Adrenal gland (tissue), 12 donors: Measurements from ENCODE around the gene C19orf47. TPM values are rescaled to one million over a fixed set of nuclear protein-coding genes. Genes with fewer than 3 reads are reported as not detected.

Experiments
- DNase-seq, 7 donors: peaks; one replicate each; pipeline ENCODE4 v3.0.0-alpha.2; 2019 to 2020
- H3K27ac ChIP-seq, 5 donors: fragments of 200-600 bp; sonication (generic) in 4 of 5; 1 replicate in 3 of 5; 2 replicates in 2 of 5; pipeline versions ENCODE4 v1.5.1 to v1.8.0; 2016 to 2020; ENCODE audit warnings: mild to moderate bottlenecking in 1 of 5
- H3K27me3 ChIP-seq: fragments of 200-600 bp; 2 replicates; pipeline ENCODE4 v1.8.0; 2021
- H3K36me3 ChIP-seq, 2 donors: fragments of 200-600 bp; replicated peaks in 1 of 2; 1 replicate in 1 of 2; 2 replicates in 1 of 2; pipeline versions ENCODE4 v1.5.1 to v1.8.0; 2018 to 2022
- H3K4me1 ChIP-seq, 2 donors: fragments of 200-600 bp; replicated peaks in 1 of 2; 1 replicate in 1 of 2; 2 replicates in 1 of 2; pipeline versions ENCODE4 v1.5.1 to v1.8.0; 2018 to 2021
- H3K4me3 ChIP-seq, 4 donors: fragments of 200-600 bp; sonication (generic) in 3 of 4; one replicate each; pipeline ENCODE4 v1.5.1; 2016 to 2018
- H3K9me3 ChIP-seq, 3 donors: fragments of 200-600 bp; sonication (generic) in 1 of 3; replicated peaks in 1 of 3; 1 replicate in 2 of 3; 2 replicates in 1 of 3; pipeline versions ENCODE4 v1.5.1 to v1.8.0; 2016 to 2021
- POLR2A ChIP-seq, 2 donors: fragments of 450-650 bp; IDR thresholded peaks; one replicate each; pipeline ENCODE4 v1.6.1; 2017; ENCODE audit warnings: antibody characterized with exemption in 2 of 2, mild to moderate bottlenecking in 2 of 2, moderate library complexity in 1 of 2
- WGBS, 4 donors: extraction: QIAGEN DNeasy Blood & Tissue Kit in 2 of 4; methylation state at CpG; one replicate each; pipeline versions ENCODE4 v1.1.5 to v1.1.7; 2013 to 2017; 5-methylcytosine and 5-hydroxymethylcytosine counted together
- intact Hi-C, 2 donors: fragments of 100-400 bp; cut with DNase I; formaldehyde crosslinking; loops; one replicate each; pipeline versions ENCODE4 v1.14.1 to v1.15.0; 2022 to 2023
- polyA plus RNA-seq, 3 donors: library from polyadenylated mRNA; stranded (reverse); fragments of 200-250 nt in 2 of 3; fragments of 350-450 nt in 1 of 3; fragmentation: Illumina TruSeq in 1 of 3; extraction: RNeasy Lipid Tissue Mini Kit (QIAGEN cat#74804) in 1 of 3; gene quantifications; one replicate each; pipeline ENCODE4 v1.2.3, GENCODE V29; 2013 to 2014
- total RNA-seq, 9 donors: library from RNA; depleted of rRNA in 4 of 9; stranded (reverse); fragments of >200 nt in 4 of 9; fragments of 120-200 nt in 1 of 9; fragmentation: NEBNext Ultra II Directional in 1 of 9; extraction: Animal tissue kit (Norgen Biotek cat#: 25700) in 1 of 9; gene quantifications; one replicate each; pipeline versions ENCODE4 v1.1.0 to v1.2.4, GENCODE V29; 2013 to 2023
- TF ChIP-seq, protein P1 (sequence below), 6 experiments: fragments of 450-650 bp in 4 of 6; fragments of 200-600 bp in 2 of 6; sonication (generic) in 1 of 6; IDR thresholded peaks; 1 replicate in 5 of 6; 2 replicates in 1 of 6; pipeline versions ENCODE4 v1.5.1 to v1.8.0; 2016 to 2021; ENCODE audit warnings: antibody characterized with exemption in 6 of 6, mild to moderate bottlenecking in 2 of 6, moderate library complexity in 1 of 6
- donor health status: healthy with polysubstance abuse.
- donor health status: Bipolar disorder and iron deficiency.
- donor health status: DM: yes; HTN: yes; CAD: no.
- donor health status: DM: no; HTN: no; CAD: no.
- donor health status: DM: no; HTN: no; CAD: no.
- donor health status: DM: yes; HTN: yes; CAD: no.

The C19orf47 gene
- total and polyA plus RNA-seq, 12 donors = 7.0 to 20.9 (median 14.6) TPM

DNA sequence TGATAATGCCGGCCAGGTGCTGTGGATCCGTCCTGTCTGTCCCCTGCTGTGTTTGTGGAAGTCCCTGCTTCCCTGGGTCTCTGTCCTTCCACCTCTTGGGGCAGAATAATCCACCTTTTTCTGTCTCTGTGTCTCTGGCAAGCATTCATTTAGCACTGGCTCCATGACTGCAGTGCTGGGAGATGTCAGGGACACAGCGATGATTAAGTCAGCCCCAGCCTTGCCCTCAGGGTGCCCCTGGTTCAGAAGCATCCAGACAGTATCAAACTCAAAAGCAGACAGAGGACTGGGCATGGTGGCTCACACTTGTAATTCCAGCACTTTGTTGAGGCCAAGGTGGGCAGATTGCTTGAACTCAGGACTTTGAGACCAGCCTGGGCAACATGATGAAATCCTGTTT lies 40.3 kb upstream of the C19orf47 start:
- TF ChIP-seq, protein P1, sequence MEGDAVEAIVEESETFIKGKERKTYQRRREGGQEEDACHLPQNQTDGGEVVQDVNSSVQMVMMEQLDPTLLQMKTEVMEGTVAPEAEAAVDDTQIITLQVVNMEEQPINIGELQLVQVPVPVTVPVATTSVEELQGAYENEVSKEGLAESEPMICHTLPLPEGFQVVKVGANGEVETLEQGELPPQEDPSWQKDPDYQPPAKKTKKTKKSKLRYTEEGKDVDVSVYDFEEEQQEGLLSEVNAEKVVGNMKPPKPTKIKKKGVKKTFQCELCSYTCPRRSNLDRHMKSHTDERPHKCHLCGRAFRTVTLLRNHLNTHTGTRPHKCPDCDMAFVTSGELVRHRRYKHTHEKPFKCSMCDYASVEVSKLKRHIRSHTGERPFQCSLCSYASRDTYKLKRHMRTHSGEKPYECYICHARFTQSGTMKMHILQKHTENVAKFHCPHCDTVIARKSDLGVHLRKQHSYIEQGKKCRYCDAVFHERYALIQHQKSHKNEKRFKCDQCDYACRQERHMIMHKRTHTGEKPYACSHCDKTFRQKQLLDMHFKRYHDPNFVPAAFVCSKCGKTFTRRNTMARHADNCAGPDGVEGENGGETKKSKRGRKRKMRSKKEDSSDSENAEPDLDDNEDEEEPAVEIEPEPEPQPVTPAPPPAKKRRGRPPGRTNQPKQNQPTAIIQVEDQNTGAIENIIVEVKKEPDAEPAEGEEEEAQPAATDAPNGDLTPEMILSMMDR (IDR thresholded peaks at IDR 0.05) = peak in 2 of 6 experiments; percentile 12 to 17
- no peak for TF ChIP-seq POLR2A (IDR thresholded peaks at IDR 0.05)
- intact Hi-C loops = no loop called here
- Histone ChIP-seq H3K36me3 (no peaks in the 10 kb centered on the region), H3K27me3 (no peaks in the 10 kb centered on the region), H3K4me1 (peaks cover 7 to 8% of the 10 kb centered on the region in 2 donors), H3K27ac (peak overlapping the region in 2 of 5 donors; percentile 35 to 57), H3K4me3 (no peak overlapping the region), H3K9me3 (no peaks in the 10 kb centered on the region)
- DNase-seq = peak in 6 of 7 donors; percentile 65 to 80 (median 78)
- 32 to 62% (median 43%) methylated on average over 3 of the region's 3 CpGs for WGBS, 4 donors

DNA sequence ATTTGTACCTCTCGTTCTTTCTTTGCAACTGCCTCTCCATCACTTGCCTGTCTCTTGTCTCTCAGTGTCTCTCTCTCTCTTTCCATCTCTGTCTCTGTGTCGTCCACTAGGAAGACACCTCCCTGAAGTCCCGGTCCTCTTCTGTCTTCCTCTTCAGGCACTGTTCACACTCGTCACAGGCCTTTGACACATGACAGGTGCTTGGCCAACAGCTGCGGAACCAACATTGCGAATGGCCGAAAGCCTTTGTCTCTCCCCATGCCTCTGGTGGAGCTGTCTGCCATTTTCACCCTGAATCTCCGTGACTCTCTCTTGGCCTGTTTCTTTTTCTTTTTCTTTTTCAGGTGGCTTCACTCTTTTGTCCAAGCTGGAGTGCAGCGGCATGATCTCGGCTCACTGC lies 39.0 kb upstream of the C19orf47 start:
- Histone ChIP-seq H3K9me3 (no peaks in the 10 kb centered on the region), H3K4me3 (no peak overlapping the region), H3K4me1 (peaks cover 0 to 7% of the 10 kb centered on the region in 2 donors), H3K27ac (no peak overlapping the region), H3K27me3 (no peaks in the 10 kb centered on the region), H3K36me3 (no peaks in the 10 kb centered on the region)
- intact Hi-C loops = no loop called here
- TF ChIP-seq POLR2A (IDR thresholded peaks at IDR 0.05) = no peak
- TF ChIP-seq, protein P1 (IDR thresholded peaks at IDR 0.05) = no peak
- WGBS, 4 donors = 94 to 98% (median 96%) methylated on average over 10 of the region's 10 CpGs
- no peak for DNase-seq

DNA sequence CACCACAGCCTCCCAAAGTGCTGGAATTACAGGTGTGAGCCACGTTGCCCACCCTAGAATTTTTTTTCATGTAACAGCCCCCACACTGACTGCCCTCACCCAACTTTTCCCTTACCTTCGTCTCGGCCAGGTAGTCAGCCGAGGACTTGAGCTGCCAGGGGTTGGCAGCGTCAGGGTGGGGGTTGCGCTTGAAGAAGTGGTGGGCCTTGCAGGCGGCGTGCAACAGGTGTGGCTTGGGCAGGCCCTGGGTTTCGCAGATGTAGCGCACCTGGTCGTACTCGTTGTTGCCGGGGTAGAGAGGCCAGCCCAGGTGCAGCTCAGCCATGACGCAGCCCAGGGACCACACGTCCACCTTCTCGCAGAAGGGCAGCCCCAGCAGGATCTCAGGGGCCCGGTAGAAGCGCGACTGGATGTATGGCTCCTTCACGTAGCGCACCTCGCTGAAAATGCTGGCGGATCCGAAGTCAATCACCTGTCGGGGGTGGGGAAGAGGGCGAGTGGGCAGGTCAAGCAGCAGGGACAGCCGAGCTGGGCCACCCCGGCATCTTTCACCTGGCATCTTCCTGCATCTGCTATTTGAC lies 35.6 kb upstream of the C19orf47 start:
- H3K27me3 ChIP-seq = no peaks in the 10 kb centered on the region
- H3K36me3 ChIP-seq = peaks cover 0 to 4% of the 10 kb centered on the region in 2 donors
- H3K9me3 ChIP-seq = no peaks in the 10 kb centered on the region
- no peak for DNase-seq
- H3K4me3 ChIP-seq = no peak overlapping the region
- intact Hi-C loops = no loop called here
- no peak for TF ChIP-seq POLR2A (IDR thresholded peaks at IDR 0.05)
- TF ChIP-seq, protein P1 (IDR thresholded peaks at IDR 0.05) = no peak
- no peak overlapping the region for H3K27ac ChIP-seq
- peaks cover 0 to 6% of the 10 kb centered on the region in 2 donors for H3K4me1 ChIP-seq
- 88 to 95% (median 91%) methylated on average over 15 to 28 of the region's 28 CpGs for WGBS, 4 donors

DNA sequence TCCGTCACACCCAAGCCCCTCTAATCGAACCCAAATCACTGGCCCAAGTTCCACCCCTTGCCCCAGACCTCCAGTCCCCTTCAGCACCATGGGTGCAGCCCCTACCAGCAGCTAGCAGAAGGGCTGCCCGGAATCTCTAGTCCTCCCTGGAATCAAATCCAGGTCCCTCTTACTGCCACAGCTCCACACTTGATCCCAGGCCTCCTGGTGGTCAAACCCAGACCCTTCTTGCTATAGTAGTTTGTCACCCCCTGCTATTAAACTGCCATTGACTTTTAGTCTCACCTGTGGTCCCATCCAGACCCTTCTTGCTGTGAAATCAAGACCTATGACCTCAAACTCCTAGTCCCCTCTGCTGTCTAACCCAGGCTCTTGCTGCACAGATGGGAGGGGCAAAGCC lies 33.1 kb upstream of the C19orf47 start:
- no peak for DNase-seq
- Histone ChIP-seq H3K27ac (no peak overlapping the region), H3K36me3 (peaks cover 0 to 22% of the 10 kb centered on the region in 2 donors), H3K4me3 (no peak overlapping the region), H3K4me1 (no peaks in the 10 kb centered on the region), H3K9me3 (no peaks in the 10 kb centered on the region), H3K27me3 (no peaks in the 10 kb centered on the region)
- TF ChIP-seq, protein P1 (IDR thresholded peaks at IDR 0.05) = no peak
- TF ChIP-seq POLR2A (IDR thresholded peaks at IDR 0.05) = no peak
- intact Hi-C loops = no loop called here
- 80 to 100% (median 82%) methylated on average over 1 to 3 of the region's 3 CpGs for WGBS, 4 donors
